HG03457 (cell line): ENCODE results near the gene NMUR1.

ENCODE experiments used
- ATAC-seq: cut with Tn5 transposase; IDR thresholded peaks from one replicate; pipeline ENCODE4 v1.9.1; 2021; ENCODE audit warnings: moderate number of reproducible peaks; ENCODE audit not compliant: unreplicated experiment

The NMUR1 gene

GRCh38 chr2:231526341-231527090, 3.7 kb downstream of the NMUR1 start:
- no peak for ATAC-seq

GRCh38 chr2:231525248-231526163, 4.7 kb downstream of the NMUR1 start:
- ATAC-seq: no peak

- no peak for ATAC-seq
Measured at GRCh38 chr2:231524477-231525247, 5.6 kb downstream of the NMUR1 start.

- no peak for ATAC-seq
Measured at GRCh38 chr2:231523451-231524285, 6.6 kb downstream of the NMUR1 start.

DNA sequence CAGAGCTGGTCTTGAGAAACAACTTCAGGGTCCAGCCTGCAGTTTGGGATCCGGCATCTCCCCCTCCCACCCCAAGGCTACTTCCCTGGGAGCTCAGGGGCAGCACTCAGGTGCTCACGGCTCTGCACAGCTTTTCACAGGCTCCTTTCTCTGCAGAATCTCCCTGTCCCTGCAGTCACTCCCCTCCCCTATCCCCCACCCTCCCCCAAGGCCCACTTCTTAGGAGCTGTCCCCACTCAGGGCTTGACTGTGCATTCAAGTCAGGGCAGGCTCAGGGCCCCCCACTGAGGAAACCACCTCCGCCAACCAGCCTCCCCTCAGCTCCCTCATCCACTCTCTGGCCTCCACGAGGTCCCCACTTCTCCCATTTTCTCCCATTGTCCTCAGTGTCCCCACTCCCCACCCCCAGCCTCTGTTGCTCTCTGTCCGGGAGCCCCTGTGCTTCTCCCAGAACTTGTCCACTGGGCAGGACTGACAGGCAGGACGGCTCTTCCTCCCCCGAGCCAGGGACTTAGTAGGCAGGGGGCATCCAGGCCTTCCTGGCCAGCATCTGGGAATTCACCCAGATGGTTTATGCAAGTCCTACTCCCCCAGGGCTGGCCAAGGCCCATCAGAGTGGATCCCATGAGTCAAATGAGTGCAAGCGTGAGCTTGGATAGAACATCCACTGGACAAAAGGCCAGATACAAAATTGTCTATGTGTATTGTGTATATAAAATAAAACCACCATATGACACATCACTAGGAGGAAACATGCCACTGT, 7.6 kb downstream of the NMUR1 start:
- no peak for ATAC-seq

DNA sequence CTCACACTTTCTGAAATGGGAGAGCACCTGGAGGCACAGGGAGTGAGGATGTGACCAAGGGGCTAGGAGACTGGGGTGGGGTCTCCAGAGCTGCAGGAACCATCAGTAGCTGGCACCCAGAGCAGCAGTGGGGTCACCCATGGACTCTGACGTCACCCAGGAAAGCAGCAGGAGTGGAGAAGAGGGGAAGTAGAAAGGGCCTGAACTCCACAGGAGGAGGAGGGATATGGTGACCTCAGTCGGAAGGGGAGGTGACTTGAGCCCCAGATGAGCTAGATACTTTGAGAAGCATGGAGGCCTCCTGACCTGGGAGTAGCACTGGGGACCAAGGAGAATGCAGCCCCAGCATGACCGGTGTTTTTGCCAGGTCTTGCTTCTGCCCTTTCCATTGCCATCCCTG, 8.8 kb downstream of the NMUR1 start:
- no peak for ATAC-seq

DNA sequence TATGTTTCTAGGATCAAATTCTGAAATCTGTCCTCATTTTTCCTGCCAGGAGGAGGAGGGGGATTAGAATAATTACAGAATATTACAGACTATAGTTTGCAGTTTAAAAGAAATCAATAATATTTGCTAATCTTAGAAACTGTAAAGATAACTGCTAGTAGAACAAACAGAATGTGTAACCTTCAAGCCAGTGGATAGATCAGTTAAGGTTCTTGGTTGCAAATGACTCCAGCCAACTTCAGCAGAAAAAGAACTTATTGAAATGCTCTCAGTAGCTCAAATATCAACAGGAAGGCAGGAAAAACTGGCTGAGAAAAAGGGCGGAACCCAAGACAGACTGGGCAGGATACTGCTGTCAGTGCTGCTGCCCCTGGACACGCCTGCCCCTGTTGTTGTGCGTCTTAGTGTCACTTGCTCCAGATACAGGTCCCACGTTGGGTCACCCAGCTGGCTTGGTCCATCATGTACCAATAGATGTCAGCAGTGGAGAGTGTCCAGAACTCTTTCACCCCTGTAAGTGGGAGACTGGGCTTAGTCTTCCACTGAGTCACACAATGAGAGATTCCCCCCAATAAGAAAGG, 10.2 kb downstream of the NMUR1 start:
- ATAC-seq: no peak

- no peak for ATAC-seq
Measured at GRCh38 chr2:231518771-231519170, 11.5 kb downstream of the NMUR1 start.

- no peak for ATAC-seq
Measured at GRCh38 chr2:231515603-231516002, 14.6 kb downstream of the NMUR1 start.

DNA sequence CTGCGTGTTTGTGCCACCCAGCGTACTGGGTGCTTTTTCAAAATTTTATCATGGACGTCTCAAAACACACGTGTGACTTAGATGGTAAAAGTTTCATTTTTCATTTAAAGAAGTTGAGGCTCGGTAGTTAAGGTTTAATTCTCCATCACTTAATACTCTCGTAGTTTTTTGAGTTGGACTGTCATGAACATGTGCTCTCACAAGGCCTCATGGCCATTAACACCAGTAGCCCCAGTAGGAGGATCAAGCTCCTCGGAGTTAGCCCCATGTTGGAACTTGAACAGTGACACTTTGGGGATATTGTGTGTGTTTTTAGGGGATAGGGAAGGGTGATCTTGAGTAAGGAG, 15.3 kb downstream of the NMUR1 start:
- no peak for ATAC-seq

GRCh38 chr2:231514225-231514950, 15.9 kb downstream of the NMUR1 start:
- ATAC-seq: peak; percentile 98

DNA sequence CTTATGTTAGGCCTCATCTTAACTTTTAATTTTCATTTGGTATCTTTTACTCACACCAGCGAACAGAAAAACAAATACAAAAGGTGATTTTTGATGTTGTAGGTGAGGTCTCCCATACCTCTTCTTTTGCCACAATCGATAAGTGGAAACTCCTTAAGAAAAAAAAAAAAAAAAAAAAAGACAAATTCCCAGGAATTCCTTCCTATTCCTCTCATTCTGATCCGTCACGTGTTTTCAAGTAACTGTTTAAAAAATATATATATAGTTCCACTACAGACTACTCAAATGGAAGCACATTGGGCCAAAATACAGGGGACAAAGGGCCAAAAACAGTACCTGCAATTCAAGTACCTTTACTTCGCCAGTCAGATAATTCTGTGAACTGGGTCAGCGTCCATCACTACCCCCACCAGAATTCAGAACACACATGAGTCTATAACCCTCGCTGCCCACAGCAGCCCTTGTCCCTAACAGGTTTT, 16.5 kb downstream of the NMUR1 start:
- ATAC-seq: no peak

- ATAC-seq: no peak
Measured at GRCh38 chr2:231512222-231512621, 18.0 kb downstream of the NMUR1 start.

DNA sequence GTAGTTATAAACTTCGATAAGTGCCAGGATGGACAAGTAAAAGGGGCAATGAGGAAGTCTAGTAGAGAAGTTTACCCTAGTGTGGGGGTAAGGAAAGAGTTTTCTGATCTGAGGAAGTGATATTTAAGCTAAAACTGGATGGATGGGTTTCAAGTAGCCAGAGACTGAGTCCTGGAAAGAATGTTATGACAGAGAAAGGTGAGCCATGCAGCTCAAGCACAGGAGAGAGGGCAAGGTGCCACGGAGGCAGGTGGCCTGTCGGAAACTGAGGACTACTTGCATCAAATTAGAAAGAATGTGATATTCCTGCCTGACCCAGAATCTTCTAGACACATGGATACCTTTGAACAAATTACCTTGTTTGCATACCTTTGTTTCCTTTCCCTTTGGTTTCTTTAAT, 26.5 kb downstream of the NMUR1 start:
- ATAC-seq: no peak

DNA sequence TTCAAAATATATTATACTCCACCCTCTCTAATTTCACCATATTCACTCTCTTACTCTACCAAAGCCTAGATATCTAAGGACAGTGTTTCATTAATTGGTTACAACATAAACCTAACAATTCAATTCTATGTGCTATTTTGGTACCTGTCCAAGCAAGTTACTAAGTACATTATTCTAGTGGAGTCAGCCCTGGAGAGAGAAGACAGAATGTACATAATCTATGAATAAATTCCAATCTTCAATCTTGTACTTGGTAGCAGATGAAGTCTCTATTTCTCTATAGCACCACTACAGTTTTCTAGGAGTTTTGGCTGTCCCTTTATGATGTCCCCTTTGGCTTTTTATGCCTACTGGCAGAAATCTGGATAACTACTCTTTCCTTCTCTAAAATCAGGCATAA, 27.6 kb downstream of the NMUR1 start:
- no peak for ATAC-seq

DNA sequence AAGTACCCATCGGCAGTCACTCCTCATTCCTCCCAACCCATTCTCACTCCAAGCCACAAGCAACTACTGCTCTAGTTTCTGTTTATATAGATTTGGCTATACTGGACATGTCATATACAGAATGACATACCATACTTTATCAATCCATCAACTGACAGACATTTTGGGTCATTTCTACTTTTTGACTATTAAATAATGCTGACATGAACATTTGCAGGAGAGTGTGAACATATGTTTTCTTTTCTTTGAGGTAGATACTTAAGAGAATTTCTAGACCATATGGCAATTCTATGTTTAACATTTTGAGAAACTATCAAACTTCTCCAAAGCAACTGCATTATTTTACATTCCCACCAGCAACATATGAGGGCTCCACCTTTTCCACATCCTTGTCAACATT, 32.6 kb downstream of the NMUR1 start:
- no peak for ATAC-seq

GRCh38 chr2:231494669-231495068, 35.6 kb downstream of the NMUR1 start:
- no peak for ATAC-seq

DNA sequence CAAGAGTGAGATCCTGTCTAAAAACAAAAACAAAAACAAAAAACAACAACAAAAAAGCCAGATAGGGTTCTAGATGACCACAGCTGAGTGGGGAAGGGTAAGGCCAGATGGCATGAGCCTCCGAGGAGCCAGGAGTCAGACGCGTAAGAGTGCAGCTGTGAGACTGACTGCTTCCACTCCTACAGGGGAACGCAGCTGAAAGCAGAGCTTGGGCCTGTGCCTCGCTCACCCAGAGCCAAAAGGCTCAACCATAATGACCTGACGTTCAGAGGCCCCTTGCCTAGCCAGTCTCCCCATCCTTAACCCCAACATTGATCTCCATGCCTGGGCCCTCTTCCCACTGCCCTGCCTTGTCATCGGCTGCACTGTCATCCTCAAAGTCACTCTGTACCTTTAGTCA, 39.4 kb downstream of the NMUR1 start:
- no peak for ATAC-seq

GRCh38 chr2:231489990-231490389, 40.3 kb downstream of the NMUR1 start:
- ATAC-seq: no peak
